Progenitor cell of endocrine pancreas (in vitro differentiated cells): ENCODE data around the gene TNKS1BP1. TPM values are rescaled to one million over a fixed set of nuclear protein-coding genes. Genes with fewer than 3 reads are reported as not detected.
A peak's percentile ranks its signal among the peaks of the same experiment; 100 is the strongest.

Experiments
- DNase-seq: peaks from one replicate; pipeline ENCODE4 v3.0.0; 2021; ENCODE audit warnings: low spot score; ENCODE audit not compliant: unreplicated experiment
- H3K27ac Mint-ChIP-seq: 2 replicates; pipeline ENCODE4 v1.8.0; 2021; ENCODE audit warnings: mild to moderate bottlenecking, moderate library complexity, mixed read lengths
- H3K27me3 Mint-ChIP-seq: 2 replicates; pipeline ENCODE4 v1.8.0; 2021; ENCODE audit warnings: mixed read lengths
- H3K36me3 Mint-ChIP-seq: 2 replicates; pipeline ENCODE4 v1.8.0; 2022; ENCODE audit warnings: mixed read lengths; ENCODE audit not compliant: insufficient read depth
- H3K4me1 Mint-ChIP-seq: 2 replicates; pipeline ENCODE4 v1.8.0; 2021; ENCODE audit warnings: low read depth, mixed read lengths
- H3K4me3 Mint-ChIP-seq: 2 replicates; pipeline ENCODE4 v1.8.0; 2021; ENCODE audit warnings: low read depth, mild to moderate bottlenecking, moderate library complexity, mixed read lengths
- H3K9me3 Mint-ChIP-seq: 2 replicates; pipeline ENCODE4 v1.8.0; 2021; ENCODE audit warnings: low read depth, mixed read lengths
- total RNA-seq: library from RNA; stranded (reverse); gene quantifications from 2 replicates; pipeline ENCODE4 v1.2.1, GENCODE V29; 2021
- TF ChIP-seq, protein P1 (sequence below): fragments of 200-600 bp; sonication (generic); IDR thresholded peaks from one replicate; pipeline ENCODE4 v1.5.0; 2021; ENCODE audit warnings: antibody characterized with exemption, mild to moderate bottlenecking; ENCODE audit not compliant: unreplicated experiment

TNKS1BP1 gene
- total RNA-seq, 1 donor from 2014 or later: 108 TPM

DNA sequence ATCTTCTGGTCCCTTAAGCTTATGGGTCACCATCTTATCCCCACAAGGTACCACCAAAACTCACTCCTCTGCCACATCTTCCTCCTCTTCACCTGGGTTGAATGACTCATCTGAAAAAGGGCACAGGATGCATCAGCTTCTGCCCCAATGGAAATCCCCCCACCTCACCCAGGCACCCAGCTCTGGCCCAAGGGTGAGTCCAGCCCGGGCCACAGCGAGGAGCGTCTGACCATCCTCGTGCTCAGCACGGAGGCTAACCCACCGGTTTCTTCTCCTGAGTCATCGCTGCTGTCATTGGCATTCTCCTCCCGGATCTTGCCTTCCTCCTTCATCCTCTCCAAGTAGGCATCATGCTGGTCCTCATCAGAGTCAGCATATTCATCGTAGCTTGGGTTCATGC lies 5.3 kb upstream of the TNKS1BP1 start:
- no peak for DNase-seq
- Mint-ChIP-seq H3K27me3 (no peaks in the 10 kb centered on the region), H3K4me3 (no peak overlapping the region), H3K36me3 (peaks cover 39% of the 10 kb centered on the region), H3K4me1 (peaks cover 24% of the 10 kb centered on the region), H3K9me3 (no peaks in the 10 kb centered on the region), H3K27ac (no peak overlapping the region)
- TF ChIP-seq, protein P1, sequence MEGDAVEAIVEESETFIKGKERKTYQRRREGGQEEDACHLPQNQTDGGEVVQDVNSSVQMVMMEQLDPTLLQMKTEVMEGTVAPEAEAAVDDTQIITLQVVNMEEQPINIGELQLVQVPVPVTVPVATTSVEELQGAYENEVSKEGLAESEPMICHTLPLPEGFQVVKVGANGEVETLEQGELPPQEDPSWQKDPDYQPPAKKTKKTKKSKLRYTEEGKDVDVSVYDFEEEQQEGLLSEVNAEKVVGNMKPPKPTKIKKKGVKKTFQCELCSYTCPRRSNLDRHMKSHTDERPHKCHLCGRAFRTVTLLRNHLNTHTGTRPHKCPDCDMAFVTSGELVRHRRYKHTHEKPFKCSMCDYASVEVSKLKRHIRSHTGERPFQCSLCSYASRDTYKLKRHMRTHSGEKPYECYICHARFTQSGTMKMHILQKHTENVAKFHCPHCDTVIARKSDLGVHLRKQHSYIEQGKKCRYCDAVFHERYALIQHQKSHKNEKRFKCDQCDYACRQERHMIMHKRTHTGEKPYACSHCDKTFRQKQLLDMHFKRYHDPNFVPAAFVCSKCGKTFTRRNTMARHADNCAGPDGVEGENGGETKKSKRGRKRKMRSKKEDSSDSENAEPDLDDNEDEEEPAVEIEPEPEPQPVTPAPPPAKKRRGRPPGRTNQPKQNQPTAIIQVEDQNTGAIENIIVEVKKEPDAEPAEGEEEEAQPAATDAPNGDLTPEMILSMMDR: no peak

DNA sequence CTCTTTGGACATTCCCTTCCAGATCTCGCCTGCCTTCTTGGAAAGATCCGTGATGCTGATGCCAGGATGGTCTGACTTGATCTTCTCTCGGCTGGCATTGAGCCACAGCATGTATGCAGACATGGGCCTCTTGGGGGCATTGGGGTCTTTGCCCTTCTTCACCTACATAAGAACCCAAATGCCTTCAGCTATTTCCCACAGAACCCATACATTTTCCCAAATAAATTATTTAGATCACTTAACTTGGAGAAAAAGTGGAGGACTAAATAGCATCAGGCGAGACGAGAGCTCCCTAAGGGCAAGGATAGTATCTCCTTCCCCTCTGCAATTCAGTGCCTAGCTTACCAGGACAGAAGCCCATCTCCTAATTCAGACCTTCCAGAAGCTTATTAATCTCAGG lies 3.0 kb upstream of the TNKS1BP1 start:
- H3K27ac Mint-ChIP-seq: no peak overlapping the region
- H3K36me3 Mint-ChIP-seq: peaks cover 37% of the 10 kb centered on the region
- peaks cover 24% of the 10 kb centered on the region for H3K4me1 Mint-ChIP-seq
- H3K9me3 Mint-ChIP-seq: no peaks in the 10 kb centered on the region
- H3K4me3 Mint-ChIP-seq: no peak overlapping the region
- no peaks in the 10 kb centered on the region for H3K27me3 Mint-ChIP-seq
- TF ChIP-seq, protein P1: no peak
- no peak for DNase-seq

DNA sequence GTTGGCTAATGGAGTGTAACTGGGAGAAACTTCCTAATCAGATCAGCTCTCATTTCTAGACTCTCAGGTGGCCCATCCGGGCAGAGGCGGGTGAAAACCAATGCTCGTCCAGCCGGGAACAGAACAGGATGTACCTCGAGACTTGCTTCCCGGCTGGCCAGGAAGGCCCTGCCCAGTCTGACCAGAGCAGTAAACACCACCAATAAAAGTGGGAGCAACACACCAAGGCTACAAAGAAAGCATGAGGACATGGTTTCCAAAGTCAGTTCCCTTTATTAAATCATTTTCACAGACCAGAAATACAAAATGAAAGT lies 940 bp upstream of the TNKS1BP1 start:
- peak overlapping the region; percentile 90 for H3K4me3 Mint-ChIP-seq
- H3K27ac Mint-ChIP-seq: peak overlapping the region; percentile 100
- H3K27me3 Mint-ChIP-seq: no peaks in the 10 kb centered on the region
- TF ChIP-seq, protein P1: no peak
- DNase-seq: no peak
- peaks cover 43% of the 10 kb centered on the region for H3K4me1 Mint-ChIP-seq
- no peaks in the 10 kb centered on the region for H3K9me3 Mint-ChIP-seq
- H3K36me3 Mint-ChIP-seq: peaks cover 35% of the 10 kb centered on the region

DNA sequence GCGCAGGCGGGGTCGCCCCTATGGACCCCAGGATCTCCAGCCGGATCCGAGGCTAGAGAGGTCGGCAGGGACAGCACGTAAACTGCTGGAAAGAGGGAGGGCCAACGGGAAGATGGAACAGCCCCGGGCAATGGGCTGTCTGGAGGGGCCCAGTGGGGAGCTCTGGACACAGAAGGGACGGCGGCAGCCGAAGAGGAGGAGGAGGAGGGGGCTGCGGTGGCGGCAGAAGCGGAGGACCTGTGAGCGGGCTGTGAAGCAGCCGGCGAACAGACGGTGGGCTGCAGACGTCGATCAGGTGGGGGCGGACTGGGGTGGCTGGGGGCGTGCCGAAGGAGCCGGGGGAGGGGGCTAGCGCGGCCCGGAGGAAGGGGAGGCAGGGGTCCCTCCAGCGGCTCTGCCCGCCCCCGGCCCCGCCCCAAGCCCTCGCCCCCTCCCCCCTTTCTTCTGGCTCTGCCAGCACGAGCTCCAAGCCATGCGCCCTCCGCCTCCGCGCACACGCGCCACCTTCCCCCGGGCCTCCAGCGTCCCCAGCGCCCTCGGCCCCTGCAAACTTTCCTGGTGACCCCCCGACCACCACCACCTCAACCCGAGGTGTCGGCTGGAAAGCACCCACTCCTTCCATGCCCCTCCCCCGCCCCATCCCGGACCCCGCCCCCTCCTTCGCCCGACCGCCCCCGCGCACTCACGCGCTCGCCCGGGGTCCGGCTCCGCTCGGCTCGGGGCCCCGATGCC lies 432 bp downstream of the TNKS1BP1 start:
- no peaks in the 10 kb centered on the region for H3K27me3 Mint-ChIP-seq
- TF ChIP-seq, protein P1: no peak
- H3K4me3 Mint-ChIP-seq: peak overlapping the region; percentile 90
- H3K36me3 Mint-ChIP-seq: peaks cover 28% of the 10 kb centered on the region
- H3K27ac Mint-ChIP-seq: peak overlapping the region; percentile 96
- peaks cover 45% of the 10 kb centered on the region for H3K4me1 Mint-ChIP-seq
- no peaks in the 10 kb centered on the region for H3K9me3 Mint-ChIP-seq
- peak; percentile 55 for DNase-seq

DNA sequence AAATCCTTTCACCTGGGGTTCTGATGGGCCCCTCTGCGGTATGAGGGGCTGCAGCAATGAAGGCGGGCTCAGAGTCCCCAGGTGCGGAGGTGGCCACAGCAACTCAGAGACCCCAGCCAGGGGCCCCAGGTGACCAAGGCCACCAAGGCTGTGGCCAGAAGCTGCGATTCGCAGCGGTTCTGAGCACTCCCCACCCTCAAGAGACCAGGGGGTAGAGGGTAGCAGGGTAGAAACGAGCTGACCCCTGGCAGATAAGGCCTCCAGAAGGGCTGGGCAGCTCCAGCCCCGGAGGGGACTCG lies 948 bp downstream of the TNKS1BP1 start:
- TF ChIP-seq, protein P1: no peak
- Mint-ChIP-seq H3K27me3 (no peaks in the 10 kb centered on the region), H3K4me3 (peak overlapping the region; percentile 90), H3K36me3 (peaks cover 29% of the 10 kb centered on the region), H3K4me1 (peaks cover 47% of the 10 kb centered on the region), H3K27ac (peak overlapping the region; percentile 96), H3K9me3 (no peaks in the 10 kb centered on the region)
- DNase-seq: no peak
